Measurements from ENCODE around the gene GPR62.
A peak's percentile ranks its signal among the peaks of the same experiment; 100 is the strongest.

DNA sequence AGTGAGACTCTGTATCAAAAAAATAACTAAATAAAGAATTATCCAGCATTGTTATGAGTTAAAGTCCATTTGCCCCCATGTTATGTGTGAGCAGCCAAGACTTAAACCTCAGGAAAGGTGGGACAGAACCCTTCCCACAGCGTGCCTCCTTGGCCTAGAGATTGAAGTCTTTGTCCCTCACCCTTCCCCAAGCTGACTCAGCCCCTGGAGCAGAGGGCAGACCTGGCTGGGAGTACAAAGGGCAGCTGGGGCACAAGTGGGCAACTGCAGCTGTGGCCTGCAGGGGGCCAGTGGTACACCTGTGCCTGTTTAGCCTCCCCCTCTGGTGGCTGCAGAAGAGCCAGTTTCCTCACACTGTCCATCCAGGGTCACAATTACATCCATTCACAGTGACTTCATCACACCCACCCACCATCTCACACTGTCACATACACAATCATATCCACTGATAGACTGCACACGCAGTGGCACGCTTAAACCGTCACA, 27.2 kb downstream of the GPR62 start:
- no peak for TF ChIP-seq POLR2A (IDR thresholded peaks at IDR 0.05)
- TF ChIP-seq, protein P1, sequence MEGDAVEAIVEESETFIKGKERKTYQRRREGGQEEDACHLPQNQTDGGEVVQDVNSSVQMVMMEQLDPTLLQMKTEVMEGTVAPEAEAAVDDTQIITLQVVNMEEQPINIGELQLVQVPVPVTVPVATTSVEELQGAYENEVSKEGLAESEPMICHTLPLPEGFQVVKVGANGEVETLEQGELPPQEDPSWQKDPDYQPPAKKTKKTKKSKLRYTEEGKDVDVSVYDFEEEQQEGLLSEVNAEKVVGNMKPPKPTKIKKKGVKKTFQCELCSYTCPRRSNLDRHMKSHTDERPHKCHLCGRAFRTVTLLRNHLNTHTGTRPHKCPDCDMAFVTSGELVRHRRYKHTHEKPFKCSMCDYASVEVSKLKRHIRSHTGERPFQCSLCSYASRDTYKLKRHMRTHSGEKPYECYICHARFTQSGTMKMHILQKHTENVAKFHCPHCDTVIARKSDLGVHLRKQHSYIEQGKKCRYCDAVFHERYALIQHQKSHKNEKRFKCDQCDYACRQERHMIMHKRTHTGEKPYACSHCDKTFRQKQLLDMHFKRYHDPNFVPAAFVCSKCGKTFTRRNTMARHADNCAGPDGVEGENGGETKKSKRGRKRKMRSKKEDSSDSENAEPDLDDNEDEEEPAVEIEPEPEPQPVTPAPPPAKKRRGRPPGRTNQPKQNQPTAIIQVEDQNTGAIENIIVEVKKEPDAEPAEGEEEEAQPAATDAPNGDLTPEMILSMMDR (IDR thresholded peaks at IDR 0.05), result peak in 1 of 3 donors; percentile 27
